SW 1271 (cell line): ENCODE measurements around the gene MARCHF7.

Experiments
- DNase-seq, 2 experiments: peaks; one replicate each; lab custom pipeline; 2025; lab: John Stamatoyannopoulos, UW

Gene MARCHF7

GRCh38 chr2:159762075-159762474 is 49.8 kb downstream of the MARCHF7 start:
- no peak for DNase-seq
